Measurements from ENCODE around the gene ADM. TPM values are rescaled to one million over a fixed set of nuclear protein-coding genes. Genes with fewer than 3 reads are reported as not detected.

The ADM gene
- total RNA-seq, 1 experiment from 2014 or later = 87.2 TPM

- H3K36me3 ChIP-seq (ENCODE audit: control insufficient read depth in 1 of 2, insufficient read depth in 2 of 2, low read length in 2 of 2) = no peaks in the 10 kb centered on the region
- no peak overlapping the region for H2AFZ ChIP-seq (ENCODE audit: low read depth, low read length, poor library complexity, severe bottlenecking)
- ChIA-PET POLR2A (interaction anchor here (0.7 kb wide), 1 partner anchor 522 kb away, joined by 7 read pairs; no protein-coding TSS in a partner anchor), RAD21 (ENCODE audit: low non-redundant PET in 1 of 2, low total read pairs in 2 of 2, uncharacterized antibody in 2 of 2, unreplicated experiment in 2 of 2) (interaction anchor here in 1 of 2 experiments (0.5 kb wide), 1 partner anchor 24 kb away, joined by 3 read pairs; no protein-coding TSS in a partner anchor), CTCF (no interaction called here)
- H3K27ac ChIP-seq (ENCODE audit: low read depth, low read length) = no peak overlapping the region
- H3K27me3 ChIP-seq (ENCODE audit: insufficient read depth, low read length) = no peaks in the 10 kb centered on the region
- H3K4me1 ChIP-seq (ENCODE audit: control insufficient read depth in 1 of 2, insufficient read depth in 2 of 2, low read length in 2 of 2) = peaks cover 10 to 19% of the 10 kb centered on the region in 2 experiments; a peak in 3 of 4 replicates
- H3K4me3 ChIP-seq (replicated peaks in 1 of 2; ENCODE audit: low read depth in 1 of 2, low read length in 2 of 2) = no peak overlapping the region
- H3K9ac ChIP-seq (ENCODE audit: low read length) = no peak overlapping the region
- DNase-seq (ENCODE audit: low read depth, low spot score) = no peak
- H3K9me3 ChIP-seq (ENCODE audit: control insufficient read depth in 1 of 2, insufficient read depth in 1 of 2, low read depth in 1 of 2, low read length in 2 of 2) = no peaks in the 10 kb centered on the region
- ATAC-seq = no peak
- intact Hi-C loops (cut with micrococcal nuclease) = no loop called here
- no peak overlapping the region; the same call in 1 of the 2 replicates for H3K4me2 ChIP-seq (ENCODE audit: low read length)
- TF ChIP-seq SRF (IDR thresholded peaks at IDR 0.05; ENCODE audit: low read depth) (no peak), EZH2phosphoT487 (IDR thresholded peaks at IDR 0.05; ENCODE audit: borderline replicate concordance) (no peak), RAD21 (IDR thresholded peaks at IDR 0.05; ENCODE audit: low read depth) (no peak), TCF7L2 (IDR thresholded peaks at IDR 0.05; ENCODE audit: borderline replicate concordance, extremely low read depth, insufficient read depth, insufficient read length) (no peak), CEBPB (IDR thresholded peaks at IDR 0.05; ENCODE audit: low read depth) (no peak), JUND (IDR thresholded peaks at IDR 0.05) (no peak), ATF3 (IDR thresholded peaks at IDR 0.05) (no peak), ELF1 (IDR thresholded peaks at IDR 0.05; ENCODE audit: borderline replicate concordance, low read depth) (no peak), POLR2A (IDR thresholded peaks at IDR 0.05; ENCODE audit: borderline replicate concordance, extremely low read depth, insufficient read depth, insufficient read length) (no peak), ZBTB33 (IDR thresholded peaks at IDR 0.05; ENCODE audit: extremely low read depth, insufficient replicate concordance, low read length) (no peak), SIN3A (IDR thresholded peaks at IDR 0.05; ENCODE audit: low read depth) (no peak), ZNF274 (IDR thresholded peaks at IDR 0.05; ENCODE audit: low read depth, low read length) (no peak), FOSL1 (IDR thresholded peaks at IDR 0.05; ENCODE audit: low read depth) (no peak), CBX3 (IDR thresholded peaks at IDR 0.05; ENCODE audit: low read depth) (no peak)
- no TSS peak for BruUV-seq (replicated peaks)
- peaks cover 24% of the 10 kb centered on the region; the same call in 1 of the 2 replicates for H3K79me2 ChIP-seq (ENCODE audit: insufficient read depth, low read length)
- H4K20me1 ChIP-seq (ENCODE audit: insufficient read depth) = no peaks in the 10 kb centered on the region
- H3K9me2 ChIP-seq (ENCODE audit: insufficient read depth) = no peaks in the 10 kb centered on the region
These were observed 47.4 kb upstream of the ADM start for GRCh38 chr11:10257478-10257877.
